Frontal cortex (tissue), 4 donors: ENCODE data around the gene SYP. TPM values are rescaled to one million over a fixed set of nuclear protein-coding genes. Genes with fewer than 3 reads are reported as not detected.
"Not testable (repeated sequence)": the region's sequence is repeated elsewhere in the genome, so short reads cannot be mapped to it uniquely, and the experiment has no call there.

Source experiments
- DNase-seq, 2 donors: peaks; one replicate each; pipeline ENCODE4 v3.0.0; 2012; ENCODE audit warnings: low spot score in 2 of 2
- FAIRE-seq: peaks from 2 replicates; lab custom pipeline; 2012; peaks lifted over from hg19 to GRCh38; lab: Jason Lieb, UNC
- small RNA-seq: library from RNA; depleted of rRNA; stranded (forward); fragments of <200 nt; gene quantifications from one replicate; pipeline ENCODE3, GENCODE V24; 2014
- total RNA-seq: library from RNA; depleted of rRNA; stranded (reverse); fragments of >200 nt; gene quantifications from one replicate; pipeline ENCODE4 v1.2.3, GENCODE V29; 2014
- donor health status: control.
- donor health status: control.
- donor health status: control.

SYP gene
- total RNA-seq, 1 donor from 2014 or later: 151 TPM

- not testable (repeated sequence) for DNase-seq, FAIRE-seq
These were observed 51.4 kb downstream of the SYP start for GRCh38 chrX:49148390-49149100.

- DNase-seq: no peak
- FAIRE-seq: no peak
These were observed 52.1 kb downstream of the SYP start for GRCh38 chrX:49147936-49148335.

GRCh38 chrX:49147282-49147681, 52.7 kb downstream of the SYP start:
- DNase-seq (no peak), FAIRE-seq (no peak)

- DNase-seq, FAIRE-seq: not testable (repeated sequence)
These were observed 56.8 kb downstream of the SYP start for GRCh38 chrX:49143154-49143553.

- FAIRE-seq, DNase-seq: not testable (repeated sequence)
These were observed 57.7 kb downstream of the SYP start for GRCh38 chrX:49142264-49142663.

- DNase-seq (no peak), FAIRE-seq (no peak)
These were observed 60.3 kb downstream of the SYP start for GRCh38 chrX:49139713-49140112.

Small RNA genes within 50 kb of the gene (small RNA-seq; reads per million reads assigned to genes)
- gene RN7SL262P: not detected

Other genes with a start within 250 kb of the SYP start
- 17.1 TPM for gene OTUD5, start 242.6 kb downstream of the SYP start, total RNA-seq
- gene KCND1, start 228.3 kb downstream of the SYP start, total RNA-seq: 0.41 TPM
- 35.1 TPM for gene GRIPAP1, start 197.9 kb downstream of the SYP start, total RNA-seq
- gene TFE3, start 156.8 kb downstream of the SYP start, total RNA-seq: 8.6 TPM
- 1.6 TPM for gene CCDC120, start 141.2 kb downstream of the SYP start, total RNA-seq
- gene PRAF2, start 126.2 kb downstream of the SYP start, total RNA-seq: 6.1 TPM
- gene WDR45, start 120.3 kb downstream of the SYP start, total RNA-seq: 24.5 TPM
- gene GPKOW, start 76.5 kb downstream of the SYP start, total RNA-seq: 16.3 TPM
- 2.4 TPM for gene MAGIX, start 37.4 kb downstream of the SYP start, total RNA-seq
- gene PLP2, start 28.3 kb downstream of the SYP start, total RNA-seq: 0.82 TPM
- gene PRICKLE3, start 13.8 kb downstream of the SYP start, total RNA-seq: under 0.01 TPM
- under 0.01 TPM for gene CACNA1F, start 33.1 kb upstream of the SYP start, total RNA-seq
- gene CCDC22, start 35.3 kb upstream of the SYP start, total RNA-seq: 3.7 TPM
- gene FOXP3, start 64.5 kb upstream of the SYP start, total RNA-seq: not detected
- 17.1 TPM for gene PPP1R3F, start 69.6 kb upstream of the SYP start, total RNA-seq
- not detected for gene GAGE10, start 103.5 kb upstream of the SYP start, total RNA-seq
- gene GAGE12J, start 121.8 kb upstream of the SYP start, total RNA-seq: not detected
- gene GAGE13, start 131.4 kb upstream of the SYP start, total RNA-seq: not detected